Bronchial epithelial cell (primary cell): ENCODE data around the gene NBPF3. TPM values are rescaled to one million over a fixed set of nuclear protein-coding genes. Genes with fewer than 3 reads are reported as not detected.
"Not testable (repeated sequence)": the region's sequence is repeated elsewhere in the genome, so short reads cannot be mapped to it uniquely, and the experiment has no call there.

Experiments used
- DNase-seq: peaks from one replicate; pipeline ENCODE4 v3.0.0-alpha.2; 2010; ENCODE audit warnings: low read depth
- FAIRE-seq: peaks from 2 replicates; lab custom pipeline; 2011; peaks lifted over from hg19 to GRCh38; lab: Jason Lieb, UNC
- H3K27me3 ChIP-seq: 2 replicates; pipeline ENCODE4 v1.5.1; 2011; ENCODE audit warnings: low read length; ENCODE audit not compliant: control insufficient read depth, insufficient read depth
- H3K36me3 ChIP-seq: 2 replicates; pipeline ENCODE4 v1.5.1; 2011; ENCODE audit warnings: low read length; ENCODE audit not compliant: control insufficient read depth, insufficient read depth
- H3K4me3 ChIP-seq: 2 replicates; pipeline ENCODE4 v1.5.1; 2011; ENCODE audit warnings: mild to moderate bottlenecking, low read depth, low read length, control low read depth
- total RNA-seq: library from RNA; depleted of rRNA; stranded (reverse); fragments of >200 nt; gene quantifications from 2 replicates; pipeline ENCODE4 v1.2.1, GENCODE V29; 2014
- TF ChIP-seq, protein P1 (sequence below): IDR thresholded peaks from 2 replicates; pipeline ENCODE4 v1.5.1; 2011; ENCODE audit warnings: mild to moderate bottlenecking, moderate library complexity, low read length, control low read depth, inconsistent platforms; ENCODE audit not compliant: insufficient read depth, severe bottlenecking

Gene NBPF3, protein sequence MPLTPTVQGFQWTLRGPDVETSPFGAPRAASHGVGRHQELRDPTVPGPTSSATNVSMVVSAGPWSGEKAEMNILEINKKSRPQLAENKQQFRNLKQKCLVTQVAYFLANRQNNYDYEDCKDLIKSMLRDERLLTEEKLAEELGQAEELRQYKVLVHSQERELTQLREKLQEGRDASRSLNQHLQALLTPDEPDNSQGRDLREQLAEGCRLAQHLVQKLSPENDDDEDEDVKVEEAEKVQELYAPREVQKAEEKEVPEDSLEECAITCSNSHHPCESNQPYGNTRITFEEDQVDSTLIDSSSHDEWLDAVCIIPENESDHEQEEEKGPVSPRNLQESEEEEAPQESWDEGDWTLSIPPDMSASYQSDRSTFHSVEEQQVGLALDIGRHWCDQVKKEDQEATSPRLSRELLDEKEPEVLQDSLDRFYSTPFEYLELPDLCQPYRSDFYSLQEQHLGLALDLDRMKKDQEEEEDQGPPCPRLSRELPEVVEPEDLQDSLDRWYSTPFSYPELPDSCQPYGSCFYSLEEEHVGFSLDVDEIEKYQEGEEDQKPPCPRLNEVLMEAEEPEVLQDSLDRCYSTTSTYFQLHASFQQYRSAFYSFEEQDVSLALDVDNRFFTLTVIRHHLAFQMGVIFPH
- total RNA-seq, result 6.8 and 18.6 TPM in 2 replicates

DNA sequence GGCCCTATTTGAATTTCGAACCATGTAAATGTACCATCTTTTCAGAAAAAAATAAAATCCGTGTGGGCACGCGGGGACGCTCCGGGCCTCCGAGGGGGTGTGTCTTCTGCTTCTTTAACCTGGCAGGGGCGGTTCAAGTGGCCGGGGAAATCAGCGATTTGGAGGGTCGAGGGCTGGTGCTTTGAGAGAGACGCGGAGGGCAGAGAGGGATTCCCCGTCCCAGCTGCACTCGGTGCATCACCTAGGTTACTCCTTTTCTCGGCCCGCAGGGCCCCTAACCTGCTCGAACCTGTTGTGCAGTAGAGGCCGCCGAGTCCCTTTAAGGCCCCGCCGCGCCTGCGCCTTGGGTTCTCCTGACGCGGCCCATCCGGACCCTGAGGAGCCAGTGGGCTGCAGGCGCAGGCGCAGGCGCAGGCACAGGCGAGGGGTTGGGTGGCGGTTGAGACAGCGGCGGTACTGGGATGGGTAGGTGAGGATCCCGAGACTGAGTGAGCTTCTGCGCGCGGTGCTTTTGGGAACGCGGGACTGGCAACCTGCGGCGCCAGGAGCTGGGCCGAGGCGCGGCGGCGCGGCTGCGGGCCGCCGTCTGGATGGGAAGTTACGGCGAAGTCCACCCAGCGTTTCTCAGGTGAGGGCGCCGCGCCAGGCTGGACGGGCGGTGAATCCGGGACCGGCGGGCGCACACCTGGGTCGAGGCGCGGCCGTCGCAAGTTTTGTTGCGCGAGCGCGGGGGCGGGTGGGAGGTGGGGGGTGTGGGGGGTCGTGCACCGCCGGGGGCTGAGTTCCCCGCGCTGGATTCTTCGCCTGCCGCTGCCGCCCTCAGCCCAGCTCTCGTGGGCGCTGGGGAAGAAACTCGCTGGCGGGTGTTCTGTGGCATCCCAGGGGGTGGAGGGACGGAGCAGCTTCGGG is at the start of gene NBPF3:
Gene NBPF3 (plus strand): TSS at position 417 of the 909 bp plus-strand sequence. CDS start 4,950 bp downstream, outside the sequence.
- TF ChIP-seq, protein P1, sequence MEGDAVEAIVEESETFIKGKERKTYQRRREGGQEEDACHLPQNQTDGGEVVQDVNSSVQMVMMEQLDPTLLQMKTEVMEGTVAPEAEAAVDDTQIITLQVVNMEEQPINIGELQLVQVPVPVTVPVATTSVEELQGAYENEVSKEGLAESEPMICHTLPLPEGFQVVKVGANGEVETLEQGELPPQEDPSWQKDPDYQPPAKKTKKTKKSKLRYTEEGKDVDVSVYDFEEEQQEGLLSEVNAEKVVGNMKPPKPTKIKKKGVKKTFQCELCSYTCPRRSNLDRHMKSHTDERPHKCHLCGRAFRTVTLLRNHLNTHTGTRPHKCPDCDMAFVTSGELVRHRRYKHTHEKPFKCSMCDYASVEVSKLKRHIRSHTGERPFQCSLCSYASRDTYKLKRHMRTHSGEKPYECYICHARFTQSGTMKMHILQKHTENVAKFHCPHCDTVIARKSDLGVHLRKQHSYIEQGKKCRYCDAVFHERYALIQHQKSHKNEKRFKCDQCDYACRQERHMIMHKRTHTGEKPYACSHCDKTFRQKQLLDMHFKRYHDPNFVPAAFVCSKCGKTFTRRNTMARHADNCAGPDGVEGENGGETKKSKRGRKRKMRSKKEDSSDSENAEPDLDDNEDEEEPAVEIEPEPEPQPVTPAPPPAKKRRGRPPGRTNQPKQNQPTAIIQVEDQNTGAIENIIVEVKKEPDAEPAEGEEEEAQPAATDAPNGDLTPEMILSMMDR, result no peak
- Histone ChIP-seq H3K4me3 (peak within 1 kb of the TSS; percentile 69), H3K36me3 (no peaks in the 10 kb centered on the region), H3K27me3 (no peaks in the 10 kb centered on the region)
- FAIRE-seq, result no peak
- peak; percentile 84 for DNase-seq

DNA sequence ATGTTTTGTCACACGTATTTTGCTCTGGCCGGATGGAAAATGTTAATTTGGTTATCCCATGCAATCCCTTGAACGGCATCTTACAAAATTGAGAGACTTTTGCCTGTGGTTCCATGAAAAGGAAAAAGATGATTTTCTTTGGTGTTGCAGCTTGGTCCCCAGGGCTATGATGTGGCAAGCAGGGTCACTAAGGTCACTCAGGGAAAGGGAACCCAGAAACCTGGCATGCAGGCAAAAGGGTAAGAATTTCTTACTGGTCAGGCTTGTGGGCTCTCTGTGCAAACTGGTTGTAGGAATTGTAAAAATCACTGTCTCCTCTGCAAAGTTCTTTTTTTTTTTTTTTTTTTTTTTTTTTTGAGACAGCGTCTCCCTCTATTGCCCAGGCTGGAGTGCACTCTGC is 48.4 kb upstream of the NBPF3 start:
- FAIRE-seq, result no peak
- Histone ChIP-seq H3K4me3 (no peak overlapping the region), H3K27me3 (no peaks in the 10 kb centered on the region), H3K36me3 (no peaks in the 10 kb centered on the region)
- TF ChIP-seq, protein P1, result no peak
- no peak for DNase-seq

DNA sequence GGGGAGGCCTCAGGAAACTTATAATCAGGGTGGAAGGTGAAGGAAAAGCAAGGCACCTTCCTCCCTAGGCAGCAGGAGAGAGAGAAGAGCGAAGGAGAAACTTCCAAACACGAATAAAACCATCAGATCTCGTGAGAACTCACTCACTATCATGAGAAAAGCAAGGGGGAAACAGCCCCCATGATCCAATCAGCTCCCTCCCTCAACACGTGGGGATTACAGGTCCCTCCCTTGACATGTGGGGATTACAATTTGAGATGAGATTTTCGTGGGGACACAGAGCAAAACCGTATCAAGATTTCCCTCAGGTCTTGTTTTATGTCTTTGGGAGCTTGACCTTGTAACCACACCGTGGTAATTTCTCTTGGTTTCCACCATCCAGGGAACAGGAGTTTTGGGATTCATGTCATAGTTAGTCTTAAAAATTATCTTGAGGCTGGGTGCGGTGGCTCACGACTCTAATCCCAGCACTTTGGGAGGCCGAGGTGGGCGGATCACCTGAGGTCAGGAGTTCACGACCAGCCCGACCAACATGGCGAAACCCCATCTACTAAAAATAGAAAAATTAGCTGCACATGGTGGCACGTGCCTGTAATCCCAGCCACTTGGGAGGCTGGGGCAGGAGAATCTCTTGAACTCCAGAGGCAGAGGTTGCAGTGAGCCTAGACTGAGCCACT is 47.2 kb upstream of the NBPF3 start:
- Histone ChIP-seq H3K4me3 (no peak overlapping the region), H3K36me3 (no peaks in the 10 kb centered on the region), H3K27me3 (no peaks in the 10 kb centered on the region)
- TF ChIP-seq, protein P1, result no peak
- FAIRE-seq (no peak), DNase-seq (no peak)

DNA sequence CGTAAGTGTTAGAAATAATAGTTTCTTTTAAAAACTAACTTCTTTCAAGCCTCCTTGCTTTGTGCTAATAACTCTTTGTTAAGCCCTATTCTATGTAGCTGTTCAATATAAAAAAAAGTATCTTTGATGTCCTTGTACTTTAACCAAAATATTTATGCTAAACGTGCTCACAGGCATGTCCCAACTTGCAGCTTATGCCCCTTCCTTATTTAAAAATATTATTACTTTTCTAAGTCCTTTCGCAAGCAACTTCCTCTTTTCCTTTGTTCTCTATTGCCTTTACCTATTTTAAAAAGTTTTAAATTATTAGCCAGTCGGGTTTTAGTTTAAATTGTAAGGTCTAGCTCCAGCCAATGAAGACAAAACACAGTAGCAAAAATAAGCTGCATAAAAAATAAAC is 43.4 kb upstream of the NBPF3 start:
- Histone ChIP-seq H3K27me3 (no peaks in the 10 kb centered on the region), H3K36me3 (no peaks in the 10 kb centered on the region), H3K4me3 (no peak overlapping the region)
- TF ChIP-seq, protein P1, result no peak
- FAIRE-seq (no peak), DNase-seq (no peak)

DNA sequence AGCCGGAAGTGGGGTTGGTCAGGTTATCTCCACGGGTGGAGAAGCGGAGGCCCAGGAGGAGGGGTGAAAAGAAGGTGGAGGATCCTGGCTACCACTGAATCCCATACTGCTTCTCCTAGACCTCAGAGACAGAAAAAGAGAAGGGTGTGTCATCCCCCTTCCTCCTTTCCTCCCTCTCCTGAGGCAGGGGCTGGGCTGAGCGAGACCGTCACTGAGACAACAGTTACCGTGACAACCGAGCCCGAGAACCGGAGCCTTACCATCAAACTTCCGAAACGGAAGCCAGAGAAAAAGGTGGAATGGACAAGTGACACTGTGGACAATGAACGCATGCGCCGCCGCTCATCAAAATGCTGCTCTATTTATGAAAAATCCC is 42.1 kb upstream of the NBPF3 start:
- DNase-seq (no peak), FAIRE-seq (no peak)
- TF ChIP-seq, protein P1, result no peak
- Histone ChIP-seq H3K27me3 (no peaks in the 10 kb centered on the region), H3K4me3 (no peak overlapping the region), H3K36me3 (no peaks in the 10 kb centered on the region)

DNA sequence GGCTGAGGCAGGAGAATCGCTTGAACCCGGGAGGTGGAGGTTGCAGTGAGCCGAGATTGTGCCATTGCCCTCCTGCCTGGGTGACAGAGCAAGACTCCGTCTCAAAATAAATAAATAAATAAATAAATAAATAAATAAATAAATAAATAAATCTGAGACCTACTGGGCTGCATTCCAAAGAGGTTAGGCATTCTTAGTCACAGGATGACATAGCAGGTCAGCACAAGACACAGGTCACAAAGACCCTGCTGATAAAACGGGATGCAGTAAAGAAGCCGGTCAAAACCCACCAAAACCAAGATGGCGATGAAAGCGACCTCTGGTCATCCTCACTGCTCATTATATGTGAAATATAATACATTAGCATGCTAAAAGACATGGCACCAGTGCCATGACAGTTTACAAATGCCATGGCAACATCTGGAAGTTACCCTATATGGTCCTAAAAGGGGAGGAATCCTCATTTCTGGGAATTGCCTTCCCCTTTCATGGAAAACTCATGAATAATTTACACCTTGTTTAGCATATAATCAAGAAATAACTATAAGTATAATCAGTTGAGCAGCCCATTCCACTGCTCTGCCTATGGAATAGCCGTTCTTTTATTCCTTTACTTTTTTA is 38.1 kb upstream of the NBPF3 start:
- H3K36me3 ChIP-seq, FAIRE-seq, H3K27me3 ChIP-seq, H3K4me3 ChIP-seq: not testable (repeated sequence)
- DNase-seq, result peak; percentile 83
